EL (cell line): ENCODE data around the gene CACNG1.

Source experiments
- DNase-seq: peaks from one replicate; pipeline ENCODE4 v3.0.0-alpha.2; 2016

CACNG1 gene, protein sequence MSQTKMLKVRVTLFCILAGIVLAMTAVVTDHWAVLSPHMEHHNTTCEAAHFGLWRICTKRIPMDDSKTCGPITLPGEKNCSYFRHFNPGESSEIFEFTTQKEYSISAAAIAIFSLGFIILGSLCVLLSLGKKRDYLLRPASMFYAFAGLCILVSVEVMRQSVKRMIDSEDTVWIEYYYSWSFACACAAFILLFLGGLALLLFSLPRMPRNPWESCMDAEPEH

DNA sequence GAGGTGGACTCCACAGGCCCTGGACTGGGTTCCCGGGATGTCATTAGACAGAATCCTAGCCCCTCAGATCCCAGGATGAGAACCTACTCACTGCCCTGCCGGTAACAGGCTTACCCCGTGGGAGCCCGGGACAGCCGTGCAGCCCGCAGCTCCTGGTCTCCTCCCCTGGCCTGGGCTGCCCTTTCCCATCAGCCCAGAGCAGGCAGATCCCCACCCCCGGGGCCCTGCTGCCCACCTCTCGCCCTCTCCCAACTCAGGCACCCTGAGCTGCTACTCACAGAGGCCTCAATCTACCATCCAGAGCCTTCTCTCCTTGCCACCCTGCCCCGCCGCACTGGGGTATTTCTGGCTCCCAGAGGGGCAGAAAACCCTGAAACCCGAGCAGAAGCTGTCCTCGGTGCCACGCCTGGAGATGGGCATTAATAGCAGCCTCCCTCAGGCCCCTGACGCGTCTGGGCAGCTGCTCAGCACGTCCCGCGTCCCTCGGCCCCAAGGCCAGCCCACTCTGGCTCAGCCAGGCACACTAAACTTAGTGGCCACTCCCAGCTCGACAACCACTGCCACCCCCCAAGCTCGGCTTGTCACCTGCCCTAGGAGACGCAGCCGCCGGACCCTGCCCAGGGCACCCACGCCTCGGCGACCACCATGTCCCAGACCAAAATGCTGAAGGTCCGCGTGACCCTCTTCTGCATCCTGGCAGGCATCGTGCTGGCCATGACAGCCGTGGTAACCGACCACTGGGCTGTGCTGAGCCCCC, at the start of gene CACNG1:
TSS of gene CACNG1 (plus strand) at position 539 of the 757 bp plus-strand sequence. CDS start at position 646, 107 bp downstream.
- no peak for DNase-seq

DNA sequence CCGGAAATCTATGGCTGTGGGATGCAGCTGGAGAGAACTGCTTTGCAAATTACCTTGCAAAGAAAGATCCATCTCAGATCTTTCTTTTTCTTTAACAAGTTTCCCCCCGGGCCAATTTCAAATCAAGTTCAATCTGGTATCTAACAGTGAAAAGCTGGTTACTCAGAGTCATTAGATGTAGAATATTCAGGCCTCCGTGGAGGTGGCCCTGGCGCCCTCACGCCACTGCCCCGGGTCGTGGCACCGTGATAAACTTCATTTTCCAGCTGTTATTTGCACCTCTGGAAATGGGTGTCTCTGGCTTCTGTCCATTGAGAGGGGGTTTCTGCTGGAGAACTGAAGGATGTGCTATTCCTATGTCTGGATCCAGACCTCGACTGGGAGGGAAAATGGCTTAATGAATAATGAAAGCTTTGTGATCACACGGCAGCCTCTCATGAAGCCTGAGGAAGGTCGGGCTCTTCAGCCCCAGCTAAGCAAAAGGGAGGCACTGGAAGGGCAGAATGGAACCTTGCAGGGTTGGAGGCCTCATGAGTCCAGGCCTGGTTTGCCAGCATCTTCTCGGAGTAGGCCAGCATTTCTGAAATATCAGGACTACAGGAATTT, 49.3 kb upstream of the CACNG1 start:
- no peak for DNase-seq

DNA sequence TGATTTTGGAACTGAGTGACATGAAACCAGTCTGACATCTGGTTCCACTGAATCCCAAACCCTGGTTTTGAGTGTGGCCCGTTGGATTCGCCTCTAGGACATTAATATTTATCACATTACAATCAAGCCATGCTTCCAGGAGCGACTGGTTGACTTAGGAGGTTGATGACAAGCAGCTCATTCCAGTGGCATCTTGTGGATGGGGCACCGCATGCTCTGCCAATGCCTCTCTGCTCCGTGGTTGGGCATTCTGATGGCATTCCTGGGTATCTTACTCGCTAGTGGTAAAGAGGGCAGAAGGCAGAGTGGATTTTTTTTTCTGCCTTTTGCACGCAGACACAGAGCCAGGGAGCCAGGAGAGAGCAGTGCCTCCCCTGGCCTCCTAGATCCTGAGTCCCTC, 48.4 kb upstream of the CACNG1 start:
- no peak for DNase-seq

DNA sequence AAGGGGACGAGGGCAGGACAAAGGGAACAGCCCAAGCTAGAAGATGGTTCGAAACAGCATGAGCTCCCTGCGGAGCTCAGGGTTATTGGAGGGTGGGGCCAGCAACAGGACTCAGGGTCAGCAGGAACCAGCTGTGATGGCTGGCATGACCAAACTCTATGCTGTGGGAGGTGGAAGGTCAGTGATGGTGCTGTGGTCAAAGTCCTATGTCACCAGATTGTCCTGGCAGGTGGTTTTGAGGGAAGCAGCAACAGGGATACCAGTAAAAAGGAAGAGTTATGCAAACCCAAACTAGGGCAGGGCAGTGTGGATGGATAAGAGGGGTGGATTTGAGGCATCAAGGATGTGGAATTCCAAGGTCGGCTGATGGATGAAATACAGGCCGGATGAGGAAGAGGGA, 47.4 kb upstream of the CACNG1 start:
- no peak for DNase-seq

DNA sequence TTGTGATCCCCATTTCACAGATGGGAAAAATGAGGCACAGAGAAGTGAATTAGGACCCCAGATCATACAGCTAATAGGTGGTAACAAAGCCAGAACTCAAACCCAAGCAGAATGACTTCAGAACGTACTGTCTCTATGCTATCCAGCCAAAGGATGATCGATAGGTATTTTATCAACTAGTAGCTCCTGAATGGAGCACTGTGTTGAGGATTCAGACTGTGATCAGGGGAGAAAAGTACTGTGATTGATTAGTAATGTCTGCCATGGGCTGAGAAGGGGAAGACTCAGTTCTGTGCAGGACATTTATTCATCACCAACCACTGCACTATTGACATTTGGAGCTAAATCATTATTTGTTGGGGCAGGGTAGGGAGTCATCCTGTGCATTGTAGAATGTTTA, 41.1 kb upstream of the CACNG1 start:
- DNase-seq, result no peak

DNA sequence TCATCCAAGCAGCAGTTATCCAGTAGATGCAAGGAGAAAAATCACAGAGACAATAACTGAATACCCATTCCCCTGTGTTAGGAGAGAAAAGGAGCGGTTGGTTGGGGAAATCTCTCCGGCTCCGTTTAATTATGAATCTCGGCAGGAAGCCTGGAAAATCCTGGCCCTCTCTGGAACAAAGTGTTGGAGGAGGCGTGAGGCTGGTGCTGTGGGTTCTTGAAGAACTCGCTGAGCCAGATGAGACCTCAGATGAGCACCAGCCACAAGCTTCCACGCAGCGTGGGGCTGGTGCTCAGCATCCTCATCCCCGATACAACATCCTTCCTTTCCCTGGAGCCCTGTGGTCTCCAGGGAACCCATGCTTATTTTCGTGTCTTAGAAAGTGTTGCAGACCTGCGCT, 40.2 kb upstream of the CACNG1 start:
- no peak for DNase-seq

DNA sequence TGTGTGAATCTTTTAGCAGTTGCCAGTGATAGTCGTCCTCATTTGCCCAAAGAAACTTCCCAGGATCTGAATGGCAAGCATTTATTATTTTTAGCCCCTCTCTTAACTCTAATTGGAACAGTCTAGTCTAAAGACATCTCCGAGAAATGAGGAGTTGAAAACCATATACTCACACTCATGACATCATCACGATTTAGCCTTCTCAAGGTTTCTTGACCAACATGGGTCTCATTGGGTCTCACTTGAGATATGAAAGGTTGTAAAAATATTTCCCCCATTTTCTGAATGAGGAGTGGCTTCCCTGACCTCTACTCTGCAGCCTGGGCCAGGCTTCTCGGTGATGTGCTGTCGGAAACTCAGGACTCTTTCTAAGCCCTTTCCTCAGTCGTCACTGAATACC, 37.1 kb upstream of the CACNG1 start:
- no peak for DNase-seq

DNA sequence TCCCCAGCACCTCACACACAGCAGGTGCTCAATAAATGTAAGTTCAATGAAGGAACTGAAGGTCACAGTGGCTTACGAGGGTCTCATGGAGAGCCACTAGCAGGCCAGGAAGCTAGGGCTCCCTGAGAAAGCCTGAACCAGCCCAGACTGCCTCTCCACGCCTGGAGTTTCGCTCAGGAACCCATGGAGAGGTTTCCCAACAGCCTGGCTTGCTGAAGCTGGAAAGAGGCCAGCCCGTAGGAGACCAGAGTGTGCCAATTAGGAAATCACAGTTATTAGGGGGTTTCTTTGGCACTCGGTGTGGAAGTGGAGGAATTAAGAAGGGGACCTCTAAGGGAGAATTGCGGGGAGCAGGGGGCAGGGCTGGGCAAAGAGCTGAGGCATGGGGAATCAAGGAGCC, 36.3 kb upstream of the CACNG1 start:
- DNase-seq, result no peak

DNA sequence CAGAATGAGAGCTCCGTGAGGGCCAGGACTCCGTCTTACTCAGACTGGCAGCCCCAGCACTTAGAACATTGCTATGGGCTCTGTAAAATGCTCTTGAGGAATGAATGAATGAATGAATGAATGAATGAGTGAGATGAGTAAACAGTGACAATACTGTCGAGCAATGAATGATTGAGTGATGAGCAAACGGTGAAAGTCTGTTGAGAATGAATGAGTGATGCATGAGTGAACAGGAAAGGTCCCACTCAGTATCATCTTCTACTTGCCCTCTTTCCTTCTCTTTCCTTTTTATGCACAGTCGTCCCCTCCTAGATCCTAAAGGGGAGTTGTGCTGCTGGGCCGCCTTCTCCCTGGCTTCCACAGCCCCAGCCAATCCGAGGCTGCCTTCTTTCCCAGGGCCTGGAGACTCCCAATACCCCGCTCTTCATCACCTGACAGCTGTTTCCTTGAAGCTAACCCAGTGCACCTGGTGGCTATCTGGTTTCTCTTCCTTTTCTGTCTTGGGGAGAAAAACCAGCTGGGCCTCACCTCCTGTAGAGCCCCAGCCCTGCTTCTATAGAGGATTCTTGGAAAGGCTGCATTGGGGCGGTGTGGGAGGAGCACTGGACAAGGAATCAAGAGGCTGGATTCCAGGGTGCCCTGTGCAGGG, 32.7 kb upstream of the CACNG1 start:
- DNase-seq, result no peak

DNA sequence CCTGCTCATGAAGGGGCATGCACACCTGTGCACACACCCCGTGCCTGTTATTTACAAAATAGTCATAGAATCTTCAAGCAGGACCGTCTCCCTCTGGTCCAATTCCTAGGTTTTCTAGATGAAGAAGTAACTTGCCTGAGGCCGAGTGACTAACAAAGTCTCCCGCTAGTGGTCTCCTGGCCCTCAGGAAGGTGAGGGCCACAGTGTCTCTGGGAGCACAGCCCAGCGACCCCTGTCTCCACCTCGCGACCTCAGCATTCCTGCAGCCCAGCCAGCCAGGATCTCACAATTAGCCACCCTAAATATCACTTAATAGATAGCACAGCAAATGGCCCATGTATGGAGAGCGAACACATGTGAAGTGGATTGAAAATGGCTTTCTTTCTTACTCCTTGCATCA, 30.5 kb upstream of the CACNG1 start:
- DNase-seq, result no peak

DNA sequence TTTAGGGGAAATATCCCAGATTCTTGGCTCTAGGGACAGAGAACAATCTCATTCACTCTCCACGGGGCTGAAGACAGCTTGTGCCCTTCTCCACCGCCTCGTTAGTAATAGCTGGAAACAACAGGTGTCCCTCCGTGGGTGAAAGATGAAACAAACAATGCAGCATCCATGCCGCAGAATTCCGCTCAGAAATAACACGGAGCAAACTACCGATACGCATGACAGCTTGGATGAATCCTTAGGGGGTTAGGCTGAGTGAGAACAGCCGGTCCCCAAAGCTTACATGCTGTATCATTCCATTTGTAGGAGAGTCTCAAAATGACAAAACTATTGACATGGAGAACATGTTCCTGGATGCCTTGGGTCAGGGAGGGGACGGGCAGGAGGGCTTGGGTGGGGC, 29.4 kb upstream of the CACNG1 start:
- DNase-seq, result no peak

DNA sequence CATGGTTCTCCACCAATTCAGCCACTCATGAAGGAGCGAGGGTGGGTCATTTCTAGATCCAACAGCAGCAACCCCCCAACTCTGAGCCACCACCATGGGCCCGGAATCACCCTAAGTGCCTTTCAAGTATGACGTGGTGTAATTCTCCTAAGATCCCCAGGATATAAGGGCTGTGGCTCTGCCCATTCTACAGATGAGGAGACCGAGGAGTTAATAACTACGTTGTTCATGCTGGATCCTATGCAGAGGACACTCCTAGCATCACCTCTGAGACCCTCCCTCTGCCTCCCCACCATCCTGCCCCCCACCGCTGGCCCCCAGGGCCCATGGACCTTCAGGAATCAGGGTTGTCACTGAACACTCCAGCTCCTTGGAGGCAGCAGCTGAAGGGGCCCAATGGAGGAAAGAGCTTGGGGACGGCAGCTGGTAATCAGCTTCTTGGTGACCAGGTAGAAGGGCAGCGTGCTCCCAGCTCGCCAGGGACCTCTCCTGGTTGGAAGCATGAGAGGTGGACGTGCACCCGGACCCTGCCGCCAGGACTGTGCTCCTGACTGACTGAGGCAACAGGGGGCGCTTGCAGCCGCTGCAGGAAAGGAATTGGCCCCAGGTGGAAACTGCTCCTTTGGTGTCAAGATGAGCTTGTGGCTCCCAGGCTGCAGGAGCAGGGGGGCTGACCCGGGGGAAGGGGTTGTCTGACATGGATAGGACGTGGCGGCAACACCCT, 28.2 kb upstream of the CACNG1 start:
- no peak for DNase-seq

DNA sequence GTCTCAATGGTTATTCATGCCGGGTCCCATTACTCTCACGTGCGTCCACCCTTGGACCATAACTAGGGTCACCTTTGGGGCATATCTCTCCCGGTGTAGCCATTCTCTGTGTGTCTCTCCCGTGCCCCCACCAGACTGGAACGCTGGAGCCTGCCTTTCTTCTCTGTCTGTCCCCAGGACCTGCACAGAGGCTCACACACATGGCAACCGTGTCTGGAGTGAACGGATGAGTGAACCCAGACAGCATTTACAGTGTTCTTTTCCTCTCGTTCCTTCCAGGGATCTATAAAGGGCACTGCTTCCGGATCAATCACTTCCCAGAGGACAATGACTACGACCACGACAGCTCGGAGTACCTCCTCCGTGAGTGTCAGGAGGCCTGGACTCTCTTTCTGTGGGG, 26.4 kb upstream of the CACNG1 start:
- DNase-seq, result no peak

DNA sequence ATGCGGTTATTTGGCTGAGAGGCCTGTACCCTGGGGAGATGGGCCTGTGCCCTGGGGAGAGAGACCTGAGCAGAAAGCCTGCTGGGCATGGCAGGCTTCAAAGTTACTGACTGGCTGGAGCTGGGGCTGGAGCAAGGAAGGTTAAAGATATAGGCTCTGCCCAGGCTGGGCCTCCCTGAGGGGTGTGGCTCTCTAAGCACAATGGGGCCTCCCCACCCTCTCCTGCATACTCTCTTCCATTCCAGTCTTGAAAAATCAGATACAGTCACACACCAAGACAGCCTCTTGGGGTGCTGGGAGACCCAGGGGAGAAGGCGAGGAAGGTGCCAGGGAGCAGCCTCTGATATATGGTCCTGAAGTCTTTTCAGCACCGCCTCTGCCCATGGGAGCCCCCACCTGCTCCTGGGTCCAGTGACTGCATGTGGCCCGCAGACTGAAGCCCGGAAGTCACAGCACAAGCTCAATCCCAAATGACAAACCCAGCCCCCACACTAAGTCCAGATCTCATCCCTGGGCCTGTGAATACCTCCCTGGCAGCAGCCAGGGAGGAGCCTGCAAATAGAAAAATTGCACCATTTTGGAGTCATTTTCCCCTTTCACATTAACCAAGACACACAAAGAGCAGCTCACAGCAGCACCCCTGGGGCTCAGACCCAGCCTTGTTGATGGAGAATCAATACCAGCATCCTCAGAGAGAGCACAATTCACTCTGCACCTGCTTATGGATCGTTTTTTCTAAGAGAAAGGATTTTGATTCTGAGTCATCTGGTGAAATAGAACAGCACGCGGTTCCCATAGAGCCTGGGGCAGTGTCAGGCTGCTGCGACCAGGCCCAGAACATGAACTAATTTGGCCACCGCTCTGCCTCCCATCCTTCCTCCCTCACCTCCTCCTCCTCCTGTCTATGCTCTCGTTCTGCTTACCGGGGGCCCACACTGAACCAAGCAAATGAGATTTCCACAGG, 25.6 kb upstream of the CACNG1 start:
- no peak for DNase-seq

DNA sequence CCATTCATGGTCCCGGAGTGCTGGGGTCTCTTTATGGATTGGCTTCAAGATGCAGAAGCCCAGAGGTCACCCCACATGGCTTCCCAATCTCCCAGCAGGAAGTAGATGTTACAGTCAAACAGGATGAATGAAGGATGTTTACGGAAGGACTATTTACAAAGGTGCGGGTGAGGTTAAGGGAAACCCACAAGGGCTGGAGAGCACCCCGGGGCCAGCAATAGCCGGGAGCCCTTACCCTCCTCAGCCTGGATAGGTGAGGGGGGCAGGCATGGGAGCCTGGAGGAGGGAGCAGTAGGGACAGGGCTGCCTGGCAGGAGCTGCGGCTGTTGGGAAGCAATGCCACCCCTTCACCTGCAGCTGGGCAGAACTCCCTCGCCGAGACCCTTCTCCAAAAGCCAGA, 24.5 kb upstream of the CACNG1 start:
- DNase-seq, result no peak

DNA sequence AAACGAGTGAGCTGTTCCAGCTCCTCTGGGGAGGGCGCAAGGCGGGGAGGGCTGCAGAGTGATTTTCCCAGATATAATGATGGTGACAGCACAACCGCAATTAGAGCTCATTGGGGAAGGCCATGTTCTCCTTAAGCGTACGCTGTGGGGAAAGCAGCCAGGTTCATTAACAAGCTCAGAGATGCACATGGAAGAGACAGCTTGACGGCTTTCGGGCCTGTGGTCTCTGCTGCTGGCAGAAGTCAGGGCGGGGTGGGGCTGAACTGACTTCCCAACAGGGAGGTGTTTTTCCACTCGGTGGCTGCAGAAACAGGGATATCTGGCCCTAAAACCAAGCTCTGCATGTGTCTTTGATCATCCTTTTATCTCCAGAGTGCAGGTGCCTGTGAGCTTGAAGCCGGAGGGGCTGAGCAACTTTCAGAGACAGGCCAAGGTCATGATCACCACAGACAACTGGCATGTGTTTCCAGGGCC, 24.0 kb upstream of the CACNG1 start:
- no peak for DNase-seq

DNA sequence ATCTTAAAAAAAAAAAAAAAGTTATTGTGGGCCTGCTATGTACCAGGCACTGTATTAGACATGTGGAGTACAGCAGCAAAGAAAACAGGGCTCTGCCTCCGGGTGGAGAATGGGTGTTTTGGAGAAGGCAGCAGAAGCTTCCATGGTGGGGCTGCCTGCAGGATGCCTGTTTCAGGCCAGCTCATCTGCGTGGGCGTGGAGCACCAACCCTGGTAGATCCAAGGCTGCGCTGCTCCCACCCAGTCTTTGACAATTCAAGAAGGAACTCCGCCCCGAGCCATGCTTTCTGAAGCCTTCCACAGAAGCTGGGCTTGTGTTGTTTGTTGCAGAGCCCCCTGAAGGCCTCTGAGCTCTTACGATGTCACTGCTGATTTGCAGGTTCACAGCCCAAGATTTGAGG, 23.2 kb upstream of the CACNG1 start:
- DNase-seq, result no peak

DNA sequence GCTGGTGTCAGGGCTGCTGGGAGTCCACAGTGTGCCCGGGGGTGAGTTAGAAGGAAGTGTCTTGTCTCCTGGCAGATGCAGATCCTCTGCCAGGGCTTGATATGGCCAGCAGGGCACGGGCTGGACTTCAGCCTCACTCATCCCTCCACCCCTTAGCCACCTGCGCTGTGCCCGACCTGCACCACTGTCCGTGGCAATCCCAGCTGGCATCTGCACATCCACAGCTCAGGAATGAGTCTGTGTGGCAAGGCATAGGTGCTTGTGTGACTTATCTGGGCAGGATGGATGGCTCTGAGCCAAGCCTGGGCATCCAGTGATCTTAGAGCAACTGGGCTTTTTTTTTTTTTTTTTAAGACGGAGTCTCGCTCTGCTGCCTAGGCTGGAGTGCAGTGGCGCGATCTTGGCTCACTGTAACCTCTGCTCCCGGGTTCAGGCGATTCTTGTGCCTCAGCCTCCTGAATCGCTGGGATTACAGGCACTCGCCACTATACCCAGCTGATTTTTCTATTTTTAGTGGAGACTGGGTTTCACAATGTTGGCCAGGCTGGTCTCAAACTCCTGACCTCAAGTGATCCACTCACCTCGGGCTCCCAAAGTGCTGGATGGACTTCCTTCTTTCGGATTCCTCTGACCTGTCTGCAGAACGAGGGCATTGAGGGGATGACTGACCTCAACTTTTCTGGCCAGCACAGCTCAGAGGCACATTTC, 22.5 kb upstream of the CACNG1 start:
- DNase-seq, result no peak

DNA sequence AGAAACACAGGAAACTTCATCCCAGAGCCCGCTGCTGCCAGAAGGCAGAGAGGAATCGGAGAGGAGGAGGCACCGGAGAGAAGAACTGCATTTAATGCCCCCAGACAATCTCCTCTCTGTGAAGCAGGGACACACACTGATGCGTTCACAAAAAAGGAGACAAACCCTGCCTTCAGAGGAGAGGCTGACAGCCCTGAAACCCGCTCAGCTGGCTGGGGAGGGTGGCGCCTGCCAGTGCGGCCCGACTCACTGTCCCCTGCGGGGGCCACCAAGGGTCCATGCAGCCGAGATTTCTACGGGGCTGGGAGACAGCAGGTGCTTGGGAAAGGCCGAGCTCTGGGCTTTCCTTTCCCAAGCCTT, 21.9 kb upstream of the CACNG1 start:
- no peak for DNase-seq

DNA sequence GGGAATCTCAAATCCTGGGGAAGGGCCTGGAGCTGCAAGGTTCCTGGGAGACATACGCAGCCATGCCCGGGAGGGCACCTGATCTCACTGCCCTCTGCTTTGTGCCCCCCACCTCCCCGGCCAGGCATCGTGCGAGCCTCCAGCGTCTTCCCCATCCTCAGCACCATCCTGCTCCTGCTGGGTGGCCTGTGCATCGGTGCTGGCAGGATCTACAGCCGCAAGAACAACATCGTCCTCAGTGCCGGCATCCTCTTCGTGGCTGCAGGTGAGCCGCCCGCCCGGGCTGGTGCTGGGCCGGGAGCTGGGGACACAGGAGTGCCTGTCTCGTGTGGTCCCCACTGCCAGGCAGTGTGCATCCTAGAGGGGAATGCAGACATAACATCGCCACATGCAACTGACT, 19.6 kb upstream of the CACNG1 start:
- DNase-seq, result no peak

DNA sequence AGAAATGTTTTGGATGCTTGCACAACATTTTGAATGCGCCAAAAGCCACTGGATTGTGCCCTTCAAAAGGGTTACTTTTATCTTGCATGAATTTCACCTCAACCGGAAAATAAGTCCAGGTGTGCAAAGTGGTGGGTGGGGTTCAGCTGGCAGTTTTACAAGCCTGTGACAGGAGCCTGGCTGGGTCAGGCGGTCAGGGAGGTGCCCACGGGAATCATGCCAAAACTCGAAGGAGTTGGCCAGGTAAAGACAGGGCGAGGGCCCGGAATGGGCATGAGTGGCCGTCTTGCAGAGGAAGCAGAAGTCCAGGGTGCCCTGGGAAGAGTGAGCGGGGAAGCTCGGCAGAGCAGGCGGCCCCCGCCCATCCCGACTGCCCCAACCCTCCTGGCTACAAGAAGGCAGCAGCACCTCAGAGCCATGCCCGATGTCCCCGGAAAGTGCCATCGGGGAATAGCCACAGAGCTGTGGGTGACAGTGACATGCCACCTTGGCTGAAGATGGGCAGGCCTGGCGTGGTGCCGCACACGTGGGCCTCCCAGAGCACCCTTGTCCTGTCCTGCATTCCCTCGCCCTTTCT, 19.1 kb upstream of the CACNG1 start:
- no peak for DNase-seq
